ENCODE results near the gene MARVELD3.

Gene MARVELD3

GRCh38 chr16:71625113-71625850, 702 bp upstream of the MARVELD3 start:
- no peak for DNase-seq

DNA sequence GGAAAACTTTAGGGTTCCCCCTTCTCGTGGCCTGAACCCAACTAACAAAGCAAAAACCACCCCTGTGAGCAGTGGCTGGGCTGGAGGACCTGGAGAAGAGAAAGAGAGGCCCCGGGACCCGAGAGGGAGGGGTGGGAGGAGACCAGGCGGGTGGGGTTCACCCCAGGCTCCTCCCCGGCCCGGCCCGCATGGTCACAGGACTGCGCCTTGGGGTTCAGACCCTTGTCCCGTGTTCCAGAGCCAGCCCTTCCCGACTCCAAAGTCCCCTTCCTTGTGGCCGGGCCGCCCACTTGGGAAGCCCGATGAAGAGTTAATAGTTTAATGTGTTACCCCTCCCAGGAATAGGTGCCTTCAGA, 852 bp downstream of the MARVELD3 start:
- no peak for DNase-seq

DNA sequence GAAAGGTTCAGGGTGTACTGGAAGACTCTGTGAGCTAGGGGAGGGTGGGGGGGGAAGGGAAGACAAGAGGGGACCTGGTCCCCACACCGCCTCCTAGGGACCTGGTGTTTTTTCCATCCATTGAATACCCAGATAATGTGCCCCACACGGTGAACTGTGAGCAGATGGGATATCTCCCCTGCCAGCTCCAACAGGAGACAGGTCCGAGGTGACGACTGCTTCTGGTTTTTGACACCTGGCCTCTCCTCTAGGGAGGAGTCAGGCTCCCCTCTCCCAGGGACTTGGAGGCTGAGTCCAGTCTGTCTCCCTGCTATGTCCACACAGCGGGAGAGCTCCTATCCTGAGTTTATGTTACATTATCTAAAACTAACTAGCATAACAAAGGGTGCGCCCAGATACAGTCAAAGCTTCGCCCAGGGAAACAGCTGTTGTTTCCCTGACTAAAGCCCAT, 1.8 kb downstream of the MARVELD3 start:
- DNase-seq, result no peak

DNA sequence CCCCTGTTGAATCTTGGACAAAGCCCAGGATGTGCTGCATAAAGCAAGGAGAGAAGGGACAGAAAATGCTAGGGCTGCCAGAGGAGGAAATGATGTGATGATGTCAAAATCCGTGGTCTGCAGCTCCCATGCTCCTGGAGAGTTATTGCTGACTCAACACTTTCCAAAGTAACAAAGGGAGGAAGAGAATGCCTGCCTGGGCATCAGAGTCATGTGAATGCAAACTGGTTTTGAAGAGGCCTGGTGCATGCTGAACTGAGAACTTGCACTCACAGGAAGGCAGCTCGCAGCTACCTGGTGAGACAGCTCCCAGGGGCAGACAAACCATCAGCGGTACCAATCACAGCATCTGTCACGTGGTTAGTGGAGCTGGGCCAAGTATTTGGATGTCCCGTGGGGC, 2.8 kb downstream of the MARVELD3 start:
- DNase-seq, result no peak

GRCh38 chr16:71629278-71630016, 3.5 kb downstream of the MARVELD3 start:
- no peak for DNase-seq

DNA sequence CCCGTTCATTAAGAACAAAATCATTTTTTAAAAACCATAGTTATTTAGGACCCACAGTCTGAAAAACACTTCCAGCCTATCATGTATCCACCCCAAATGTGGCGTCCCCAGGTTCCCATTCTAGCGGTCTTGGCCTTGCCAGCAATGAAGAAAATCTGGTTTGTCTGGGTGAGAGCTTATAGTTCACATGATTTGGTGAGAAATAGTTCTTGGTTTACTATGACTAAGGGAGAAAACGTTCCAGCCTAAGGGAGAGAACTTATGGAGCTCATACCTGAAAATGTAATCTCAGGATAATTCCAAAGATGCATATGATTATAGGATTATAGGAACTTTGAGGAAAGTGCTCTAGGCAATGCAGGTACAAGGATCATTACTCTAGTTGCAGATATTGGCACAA, 4.8 kb downstream of the MARVELD3 start:
- DNase-seq, result no peak

DNA sequence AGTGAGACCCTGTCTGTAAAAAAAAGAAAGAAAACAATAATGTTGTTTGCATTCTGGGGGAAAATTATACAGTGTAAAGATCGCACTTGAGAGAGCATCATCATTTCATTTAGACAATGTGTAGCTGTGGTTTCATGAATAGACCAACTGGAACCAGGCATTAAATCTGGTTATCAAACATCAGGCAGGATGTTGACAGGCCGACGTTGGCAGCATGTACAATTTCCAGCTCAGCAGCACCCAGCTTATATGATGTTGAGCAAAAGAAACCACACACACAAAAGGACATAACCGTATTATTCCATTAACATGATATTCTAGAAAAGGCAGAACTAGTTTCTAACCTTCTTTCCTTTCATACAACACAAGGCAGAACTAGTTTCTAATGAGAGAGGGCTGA, 5.8 kb downstream of the MARVELD3 start:
- no peak for DNase-seq

DNA sequence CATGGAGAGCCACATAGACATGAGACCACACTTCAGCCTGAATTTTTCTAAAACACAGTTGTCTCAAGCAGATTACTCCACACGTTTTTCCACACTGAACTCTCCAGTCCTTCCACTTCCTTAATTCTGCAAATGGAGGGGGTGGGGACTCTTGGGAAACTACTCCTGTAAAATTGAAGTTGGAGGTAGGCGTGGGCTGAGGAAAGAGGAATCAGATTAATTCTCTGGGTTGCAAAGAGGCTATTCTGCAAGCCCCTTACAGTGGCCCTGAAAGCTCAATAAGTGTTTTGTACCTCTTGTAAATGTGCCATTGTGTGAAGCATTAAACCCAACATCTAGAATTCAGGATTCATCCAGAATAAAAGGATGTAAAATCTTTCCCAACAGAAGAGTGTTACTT, 9.6 kb downstream of the MARVELD3 start:
- DNase-seq, result no peak

DNA sequence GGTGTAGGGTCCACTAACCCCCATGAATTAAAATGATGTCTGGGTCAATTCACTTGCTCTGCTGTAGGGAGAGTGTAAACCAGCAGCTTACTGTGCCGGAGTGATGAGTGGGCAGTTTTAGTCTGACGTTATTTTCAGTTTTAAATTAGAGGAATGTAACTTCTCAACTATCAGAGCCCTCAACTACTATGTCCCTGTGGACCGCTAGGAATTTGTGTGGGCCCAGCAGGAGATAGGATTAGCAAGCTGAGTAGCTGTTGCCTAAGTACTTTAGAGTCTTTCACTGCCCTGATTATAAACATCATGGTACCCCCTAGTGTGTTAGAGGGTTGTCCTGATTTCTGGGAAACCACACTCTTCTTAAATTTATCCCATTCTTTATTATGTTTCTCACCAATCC, 11.4 kb downstream of the MARVELD3 start:
- DNase-seq, result no peak

DNA sequence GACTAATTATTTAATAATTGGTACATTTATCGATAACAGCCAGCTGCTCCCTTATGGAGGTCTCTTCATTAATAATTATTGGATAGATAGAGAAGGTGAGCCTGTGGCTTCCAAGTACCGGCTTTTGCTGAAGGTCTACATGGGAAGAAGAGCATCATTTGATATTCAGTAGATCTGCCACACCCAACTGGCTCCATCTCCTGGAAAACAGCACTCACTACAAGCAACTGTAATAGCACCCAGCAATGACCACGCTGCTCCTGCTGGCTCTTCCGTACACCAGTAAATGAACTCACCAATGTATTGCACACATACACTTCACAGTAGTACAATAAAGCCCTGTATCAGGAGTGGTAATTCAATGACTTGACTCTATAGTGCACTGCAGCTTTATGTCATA, 19.5 kb downstream of the MARVELD3 start:
- no peak for DNase-seq

GRCh38 chr16:71647391-71647790, 21.4 kb downstream of the MARVELD3 start:
- no peak for DNase-seq

- DNase-seq, result no peak
These were observed 22.2 kb downstream of the MARVELD3 start for GRCh38 chr16:71648162-71648561.

GRCh38 chr16:71648921-71649320, 22.9 kb downstream of the MARVELD3 start:
- no peak for DNase-seq

DNA sequence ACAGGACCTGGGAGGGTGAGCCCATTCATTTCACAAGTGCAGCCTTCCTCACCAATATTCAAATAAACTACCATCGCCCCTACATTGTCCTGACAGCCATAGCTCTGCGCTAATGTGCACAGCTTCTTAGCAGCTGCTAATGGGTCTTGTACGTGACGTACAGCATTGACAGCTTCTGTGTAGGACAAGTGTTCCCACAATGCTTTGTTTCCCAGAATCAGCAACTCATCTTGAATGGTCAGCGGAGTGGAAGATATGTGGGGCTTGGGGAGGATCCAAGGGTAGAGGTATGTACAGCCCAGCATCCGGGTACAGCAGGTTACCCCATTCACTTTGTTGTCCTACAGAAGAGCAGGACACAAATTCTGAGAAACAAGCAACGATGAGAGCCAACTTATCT, 23.7 kb downstream of the MARVELD3 start:
- no peak for DNase-seq

GRCh38 chr16:71658771-71659170, 32.8 kb downstream of the MARVELD3 start:
- DNase-seq, result no peak

GRCh38 chr16:71659471-71659870, 33.5 kb downstream of the MARVELD3 start:
- no peak for DNase-seq

- no peak for DNase-seq
These were observed 40.3 kb downstream of the MARVELD3 start for GRCh38 chr16:71666264-71666663.

- no peak for DNase-seq
These were observed 41.1 kb downstream of the MARVELD3 start for GRCh38 chr16:71666928-71667707.

DNA sequence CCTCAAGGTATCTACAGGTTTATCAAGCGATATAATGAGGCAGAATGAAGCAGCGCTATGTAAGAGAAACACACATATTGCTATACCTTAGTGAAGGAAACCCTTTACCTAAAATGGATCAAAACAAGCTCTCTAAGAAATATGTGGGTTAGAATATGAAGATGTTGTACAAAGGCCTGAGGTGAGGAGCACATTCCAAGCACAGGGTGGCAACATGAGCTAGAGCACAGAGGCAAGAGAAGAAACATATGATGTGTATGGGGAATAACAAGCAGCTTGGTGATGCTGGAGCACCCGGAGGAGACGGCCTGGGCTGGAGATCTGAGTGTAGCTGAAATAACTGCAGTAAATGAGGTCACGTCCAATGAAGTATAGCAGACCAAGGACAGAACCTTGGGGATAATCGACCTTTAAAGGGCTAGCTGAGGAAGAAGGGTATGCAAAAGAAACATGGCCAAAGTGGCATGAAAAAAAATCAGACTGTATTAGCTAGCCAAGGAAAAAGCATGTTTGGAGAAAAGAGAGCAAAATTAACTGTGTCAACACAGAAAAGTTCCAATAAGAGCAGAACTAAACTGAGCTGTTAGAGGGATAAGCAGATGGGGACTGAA, 44.0 kb downstream of the MARVELD3 start:
- DNase-seq, result no peak

GRCh38 chr16:71670537-71670936, 44.6 kb downstream of the MARVELD3 start:
- no peak for DNase-seq

GRCh38 chr16:71671165-71671564, 45.2 kb downstream of the MARVELD3 start:
- no peak for DNase-seq

DNA sequence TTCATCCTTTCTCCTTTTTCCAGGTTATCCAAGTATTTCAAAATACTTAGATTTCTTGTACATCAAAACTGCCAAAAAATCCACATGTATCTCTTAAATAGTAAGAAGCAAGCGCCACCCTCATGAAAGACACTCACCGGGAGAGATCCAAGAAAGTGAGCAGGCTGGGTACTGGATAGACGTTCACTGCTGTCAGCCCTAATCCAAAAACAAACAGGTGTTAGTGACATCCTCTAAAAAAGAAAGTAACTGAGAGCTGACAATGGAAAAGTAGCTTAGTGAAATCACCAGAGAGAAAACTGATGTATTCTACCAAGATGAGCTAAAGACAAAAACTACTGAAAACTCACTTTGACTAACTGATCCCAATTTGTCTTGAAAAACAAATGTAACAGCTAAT, 46.1 kb downstream of the MARVELD3 start:
- DNase-seq, result no peak

Measured in stimulated activated CD4-positive, alpha-beta T cell treated with anti-CD3 and anti-CD28 coated beads, Interleukin-2, amount 100 ng/mL, for 24 hours (primary cell).